ENCODE data around the gene LRP10. TPM values are rescaled to one million over a fixed set of nuclear protein-coding genes. Genes with fewer than 3 reads are reported as not detected.

LRP10 gene
- total RNA-seq, 1 donor from 2014 or later = 52.3 TPM

GRCh38 chr14:22870811-22871223, 723 bp upstream of the LRP10 start:
- Mint-ChIP-seq H3K27me3 (no peaks in the 10 kb centered on the region), H3K4me1 (ENCODE audit: unreplicated experiment) (peaks cover 14% of the 10 kb centered on the region), H3K4me3 (peak overlapping the region; percentile 98), H3K9me3 (no peaks in the 10 kb centered on the region), H3K36me3 (peaks cover 9% of the 10 kb centered on the region), H3K27ac (peak overlapping the region; percentile 99)
- no peak for DNase-seq (ENCODE audit: extremely low spot score, unreplicated experiment)
- TF ChIP-seq CTCF (conservative IDR thresholded peaks at IDR 0.05) = no peak

GRCh38 chr14:22872033-22872832, 693 bp downstream of the LRP10 start:
- H3K27me3 Mint-ChIP-seq = no peaks in the 10 kb centered on the region
- peak; percentile 97 for TF ChIP-seq CTCF (conservative IDR thresholded peaks at IDR 0.05)
- peak overlapping the region; percentile 98 for H3K4me3 Mint-ChIP-seq
- H3K36me3 Mint-ChIP-seq = peaks cover 9% of the 10 kb centered on the region
- no peaks in the 10 kb centered on the region for H3K9me3 Mint-ChIP-seq
- DNase-seq (ENCODE audit: extremely low spot score, unreplicated experiment) = peak; percentile 87
- peak overlapping the region; percentile 99 for H3K27ac Mint-ChIP-seq
- peaks cover 14% of the 10 kb centered on the region for H3K4me1 Mint-ChIP-seq (ENCODE audit: unreplicated experiment)

GRCh38 chr14:22872833-22873520, 1.4 kb downstream of the LRP10 start:
- H3K27me3 Mint-ChIP-seq = no peaks in the 10 kb centered on the region
- no peak for DNase-seq (ENCODE audit: extremely low spot score, unreplicated experiment)
- peaks cover 14% of the 10 kb centered on the region for H3K4me1 Mint-ChIP-seq (ENCODE audit: unreplicated experiment)
- TF ChIP-seq CTCF (conservative IDR thresholded peaks at IDR 0.05) = peak; percentile 30
- H3K9me3 Mint-ChIP-seq = no peaks in the 10 kb centered on the region
- peak overlapping the region; percentile 93 for H3K27ac Mint-ChIP-seq
- H3K36me3 Mint-ChIP-seq = peaks cover 11% of the 10 kb centered on the region
- peak overlapping the region; percentile 91 for H3K4me3 Mint-ChIP-seq

- Mint-ChIP-seq H3K36me3 (peaks cover 20% of the 10 kb centered on the region), H3K4me1 (ENCODE audit: unreplicated experiment) (peaks cover 14% of the 10 kb centered on the region), H3K27ac (no peak overlapping the region), H3K9me3 (no peaks in the 10 kb centered on the region), H3K4me3 (no peak overlapping the region), H3K27me3 (no peaks in the 10 kb centered on the region)
- no peak for TF ChIP-seq CTCF (conservative IDR thresholded peaks at IDR 0.05)
- DNase-seq (ENCODE audit: extremely low spot score, unreplicated experiment) = no peak
Measured at GRCh38 chr14:22875003-22875747, 3.6 kb downstream of the LRP10 start.

- no peak overlapping the region for H3K27ac Mint-ChIP-seq
- no peak for DNase-seq (ENCODE audit: extremely low spot score, unreplicated experiment)
- H3K36me3 Mint-ChIP-seq = peaks cover 20% of the 10 kb centered on the region
- H3K4me1 Mint-ChIP-seq (ENCODE audit: unreplicated experiment) = peaks cover 9% of the 10 kb centered on the region
- no peaks in the 10 kb centered on the region for H3K9me3 Mint-ChIP-seq
- TF ChIP-seq CTCF (conservative IDR thresholded peaks at IDR 0.05) = no peak
- no peaks in the 10 kb centered on the region for H3K27me3 Mint-ChIP-seq
- H3K4me3 Mint-ChIP-seq = no peak overlapping the region
Measured at GRCh38 chr14:22875748-22876319, 4.3 kb downstream of the LRP10 start.
